Amniotic epithelial cell (primary cell): ENCODE data around the gene GSTM3.
"Not testable (repeated sequence)": the region's sequence is repeated elsewhere in the genome, so short reads cannot be mapped to it uniquely, and the experiment has no call there.

Experiments used
- DNase-seq: peaks from one replicate; pipeline ENCODE4 v3.0.0-alpha.2; 2010; ENCODE audit warnings: low read depth

Gene GSTM3

GRCh38 chr1:109697066-109697465 is 43.8 kb downstream of the GSTM3 start:
- DNase-seq, result no peak

- DNase-seq, result peak; percentile 44
Measured at GRCh38 chr1:109695138-109695537, 45.7 kb downstream of the GSTM3 start.

GRCh38 chr1:109694400-109694799 is 46.4 kb downstream of the GSTM3 start:
- not testable (repeated sequence) for DNase-seq

- peak; percentile 27 for DNase-seq
Measured at GRCh38 chr1:109691759-109692158, 49.1 kb downstream of the GSTM3 start.

GRCh38 chr1:109689844-109690405 is 50.9 kb downstream of the GSTM3 start:
- no peak for DNase-seq

- DNase-seq, result peak; percentile 78
Measured at GRCh38 chr1:109687641-109688499, 53.0 kb downstream of the GSTM3 start, which contains the start of gene GSTM1. GSTM1 (plus strand) TSS chr1:109687817; CDS start chr1:109687874, 57 bp downstream.

- DNase-seq, result not testable (repeated sequence)
Measured at GRCh38 chr1:109687109-109687508, 53.7 kb downstream of the GSTM3 start.

- not testable (repeated sequence) for DNase-seq
Measured at GRCh38 chr1:109685890-109686289, 54.9 kb downstream of the GSTM3 start.

- not testable (repeated sequence) for DNase-seq
Measured at GRCh38 chr1:109685399-109685798, 55.4 kb downstream of the GSTM3 start.

GRCh38 chr1:109684777-109685176 is 56.1 kb downstream of the GSTM3 start:
- not testable (repeated sequence) for DNase-seq
